ENCODE measurements around the gene MBD3L2B. TPM values are rescaled to one million over a fixed set of nuclear protein-coding genes. Genes with fewer than 3 reads are reported as not detected.

MBD3L2B gene
- total RNA-seq, 1 donor from 2014 or later = not detected

GRCh38 chr19:7000333-7000732, 20.9 kb downstream of the MBD3L2B start:
- Mint-ChIP-seq H3K9me3 (peaks cover 2% of the 10 kb centered on the region), H3K4me1 (peaks cover 4% of the 10 kb centered on the region)
- CTCF ChIA-PET = no interaction called here

GRCh38 chr19:6999933-7000332, 21.3 kb downstream of the MBD3L2B start:
- no peak overlapping the region for H3K4me3 Mint-ChIP-seq
- H3K27me3 Mint-ChIP-seq = peaks cover 18% of the 10 kb centered on the region
- ATAC-seq (ENCODE audit: low read depth) = no peak
- POLR2A ChIA-PET = no interaction called here
- peaks cover 2% of the 10 kb centered on the region for H3K9me3 Mint-ChIP-seq
- no peak overlapping the region for H3K27ac Mint-ChIP-seq
- intact Hi-C loops (cut with micrococcal nuclease) = no loop called here
- CTCF ChIA-PET = no interaction called here
- no peaks in the 10 kb centered on the region for H3K36me3 Mint-ChIP-seq (ENCODE audit: low read depth)
- peaks cover 4% of the 10 kb centered on the region for H3K4me1 Mint-ChIP-seq
- no peak for DNase-seq
- TF ChIP-seq, protein P1, sequence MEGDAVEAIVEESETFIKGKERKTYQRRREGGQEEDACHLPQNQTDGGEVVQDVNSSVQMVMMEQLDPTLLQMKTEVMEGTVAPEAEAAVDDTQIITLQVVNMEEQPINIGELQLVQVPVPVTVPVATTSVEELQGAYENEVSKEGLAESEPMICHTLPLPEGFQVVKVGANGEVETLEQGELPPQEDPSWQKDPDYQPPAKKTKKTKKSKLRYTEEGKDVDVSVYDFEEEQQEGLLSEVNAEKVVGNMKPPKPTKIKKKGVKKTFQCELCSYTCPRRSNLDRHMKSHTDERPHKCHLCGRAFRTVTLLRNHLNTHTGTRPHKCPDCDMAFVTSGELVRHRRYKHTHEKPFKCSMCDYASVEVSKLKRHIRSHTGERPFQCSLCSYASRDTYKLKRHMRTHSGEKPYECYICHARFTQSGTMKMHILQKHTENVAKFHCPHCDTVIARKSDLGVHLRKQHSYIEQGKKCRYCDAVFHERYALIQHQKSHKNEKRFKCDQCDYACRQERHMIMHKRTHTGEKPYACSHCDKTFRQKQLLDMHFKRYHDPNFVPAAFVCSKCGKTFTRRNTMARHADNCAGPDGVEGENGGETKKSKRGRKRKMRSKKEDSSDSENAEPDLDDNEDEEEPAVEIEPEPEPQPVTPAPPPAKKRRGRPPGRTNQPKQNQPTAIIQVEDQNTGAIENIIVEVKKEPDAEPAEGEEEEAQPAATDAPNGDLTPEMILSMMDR (IDR thresholded peaks at IDR 0.05) = no peak

More at GRCh38 chr19:7000333-7000732, 20.9 kb downstream of the MBD3L2B start:
- Mint-ChIP-seq H3K27me3 (peaks cover 18% of the 10 kb centered on the region), H3K36me3 (ENCODE audit: low read depth) (no peaks in the 10 kb centered on the region), H3K27ac (no peak overlapping the region), H3K4me3 (no peak overlapping the region)
- POLR2A ChIA-PET = no interaction called here
- intact Hi-C loops (cut with micrococcal nuclease) = no loop called here
- TF ChIP-seq, protein P1 (IDR thresholded peaks at IDR 0.05) = no peak
- DNase-seq = no peak
- no peak for ATAC-seq (ENCODE audit: low read depth)

GRCh38 chr19:6997679-6998445, 23.4 kb downstream of the MBD3L2B start:
- Mint-ChIP-seq H3K4me1 (peaks cover 4% of the 10 kb centered on the region), H3K36me3 (ENCODE audit: low read depth) (no peaks in the 10 kb centered on the region), H3K27ac (no peak overlapping the region), H3K4me3 (no peak overlapping the region), H3K27me3 (peaks cover 18% of the 10 kb centered on the region), H3K9me3 (peaks cover 2% of the 10 kb centered on the region)
- ATAC-seq (ENCODE audit: low read depth) (no peak), DNase-seq (no peak)
- TF ChIP-seq, protein P1 (IDR thresholded peaks at IDR 0.05) = no peak
- ChIA-PET CTCF (no interaction called here), POLR2A (interaction anchor here (0.7 kb wide), 1 partner anchor 30 kb away, joined by 7 read pairs; no protein-coding TSS in a partner anchor)
- intact Hi-C loops (cut with micrococcal nuclease) = no loop called here

- no peak for DNase-seq
- TF ChIP-seq, protein P1 (IDR thresholded peaks at IDR 0.05) = no peak
- Mint-ChIP-seq H3K9me3 (peaks cover 2% of the 10 kb centered on the region), H3K4me3 (no peak overlapping the region), H3K27ac (no peak overlapping the region), H3K36me3 (ENCODE audit: low read depth) (no peaks in the 10 kb centered on the region), H3K27me3 (peaks cover 14% of the 10 kb centered on the region), H3K4me1 (peaks cover 4% of the 10 kb centered on the region)
- ChIA-PET CTCF (no interaction called here), POLR2A (no interaction called here)
- no peak for ATAC-seq (ENCODE audit: low read depth)
- intact Hi-C loops (cut with micrococcal nuclease) = no loop called here
Measured at GRCh38 chr19:6996810-6997209, 24.4 kb downstream of the MBD3L2B start.

DNA sequence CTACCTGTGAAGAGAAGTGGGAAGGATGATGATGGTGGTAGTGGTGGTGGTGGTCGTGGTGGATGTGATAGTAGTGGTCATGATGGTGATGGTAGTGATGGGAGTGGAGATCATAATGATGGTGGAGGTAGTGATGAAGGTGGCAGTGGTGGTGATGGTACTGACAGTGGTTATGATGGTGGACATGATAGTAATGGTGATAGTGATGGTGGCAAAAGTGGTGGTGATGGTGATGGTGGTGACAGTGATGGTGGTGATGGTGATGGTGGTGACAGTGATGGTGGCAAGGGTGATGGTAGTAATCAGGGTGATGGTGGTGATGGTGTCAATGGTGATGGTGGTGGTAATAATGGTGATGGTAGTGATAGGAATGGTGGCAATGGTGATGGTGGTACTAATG, 26.2 kb downstream of the MBD3L2B start:
- TF ChIP-seq, protein P1 (IDR thresholded peaks at IDR 0.05) = no peak
- Mint-ChIP-seq H3K27me3 (peaks cover 5% of the 10 kb centered on the region), H3K4me1 (peaks cover 4% of the 10 kb centered on the region), H3K4me3 (no peak overlapping the region), H3K27ac (no peak overlapping the region), H3K9me3 (peaks cover 2% of the 10 kb centered on the region), H3K36me3 (ENCODE audit: low read depth) (no peaks in the 10 kb centered on the region)
- ChIA-PET CTCF (no interaction called here), POLR2A (no interaction called here)
- intact Hi-C loops (cut with micrococcal nuclease) = no loop called here
- no peak for DNase-seq
- no peak for ATAC-seq (ENCODE audit: low read depth)
